Sigmoid colon (tissue), 7 donors: ENCODE results near the gene GRIK4. TPM values are rescaled to one million over a fixed set of nuclear protein-coding genes. Genes with fewer than 3 reads are reported as not detected.

Source experiments
- DNase-seq: peaks from one replicate; pipeline ENCODE4 v3.0.0-alpha.2; 2019
- H3K27ac ChIP-seq, 4 donors: fragments of 200-600 bp; sonication (generic); one replicate each; pipeline ENCODE4 v1.5.1; 2016 to 2019; ENCODE audit warnings: mild to moderate bottlenecking in 1 of 4
- H3K27me3 ChIP-seq, 3 donors: fragments of 200-600 bp; sonication (generic); one replicate each; pipeline ENCODE4 v1.5.1; 2019; ENCODE audit warnings: mild to moderate bottlenecking in 1 of 3
- H3K36me3 ChIP-seq, 4 donors: fragments of 200-600 bp; sonication (generic); one replicate each; pipeline ENCODE4 v1.5.1; 2016 to 2019
- H3K4me1 ChIP-seq, 4 donors: fragments of 200-600 bp; sonication (generic); one replicate each; pipeline ENCODE4 v1.5.1; 2017 to 2019
- H3K4me3 ChIP-seq, 4 donors: fragments of 200-600 bp; sonication (generic); one replicate each; pipeline ENCODE4 v1.5.1; 2017 to 2019; ENCODE audit warnings: mild to moderate bottlenecking in 2 of 4, moderate library complexity in 1 of 4
- H3K9me3 ChIP-seq, 4 donors: fragments of 200-600 bp in 3 of 4; sonication (generic) in 3 of 4; one replicate each; pipeline versions ENCODE4 v1.5.1 to v1.6.1; 2013 to 2019
- EP300 ChIP-seq, 4 donors: sonication (generic); formaldehyde crosslinking; IDR thresholded peaks; one replicate each; pipeline ENCODE4 v1.6.1; 2017; ENCODE audit warnings: antibody characterized with exemption in 4 of 4
- POLR2A ChIP-seq, 2 donors: fragments of 450-650 bp; IDR thresholded peaks; one replicate each; pipeline ENCODE4 v1.6.1; 2016; ENCODE audit warnings: antibody characterized with exemption in 2 of 2, mild to moderate bottlenecking in 2 of 2, moderate library complexity in 2 of 2
- POLR2AphosphoS5 ChIP-seq, 4 donors: sonication (generic); formaldehyde crosslinking; IDR thresholded peaks; one replicate each; pipeline ENCODE4 v1.6.1; 2017; ENCODE audit warnings: antibody characterized with exemption in 4 of 4
- WGBS, 2 donors: extraction: QIAGEN DNeasy Blood & Tissue Kit; methylation state at CpG; one replicate each; pipeline ENCODE4 v1.1.7; 2013; 5-methylcytosine and 5-hydroxymethylcytosine counted together
- intact Hi-C: fragments of 100-400 bp; cut with DNase I; formaldehyde crosslinking; loops from one replicate; pipeline ENCODE4 v1.15.1; 2023
- polyA plus RNA-seq, 3 donors: library from polyadenylated mRNA; stranded (reverse); fragments of 200-250 nt; gene quantifications; one replicate each; pipeline ENCODE4 v1.2.3, GENCODE V29; 2013
- total RNA-seq, 4 donors: library from RNA; depleted of rRNA; stranded (reverse); fragments of >200 nt; gene quantifications; one replicate each; pipeline ENCODE4 v1.1.0, GENCODE V29; 2016
- TF ChIP-seq, protein P1 (sequence below), 4 experiments: fragments of 450-650 bp in 3 of 4; fragments of 200-600 bp in 1 of 4; IDR thresholded peaks; one replicate each; pipeline ENCODE4 v1.5.1; 2016 to 2019; ENCODE audit warnings: antibody characterized with exemption in 4 of 4, mild to moderate bottlenecking in 3 of 4, moderate library complexity in 2 of 4
- donor health status: healthy with polysubstance abuse.
- donor health status: Bipolar disorder and iron deficiency.
- donor health status: healthy.

GRIK4 gene
- total and polyA plus RNA-seq, 7 donors: 0.10 to 0.36 (median 0.27) TPM; not detected in 4

DNA sequence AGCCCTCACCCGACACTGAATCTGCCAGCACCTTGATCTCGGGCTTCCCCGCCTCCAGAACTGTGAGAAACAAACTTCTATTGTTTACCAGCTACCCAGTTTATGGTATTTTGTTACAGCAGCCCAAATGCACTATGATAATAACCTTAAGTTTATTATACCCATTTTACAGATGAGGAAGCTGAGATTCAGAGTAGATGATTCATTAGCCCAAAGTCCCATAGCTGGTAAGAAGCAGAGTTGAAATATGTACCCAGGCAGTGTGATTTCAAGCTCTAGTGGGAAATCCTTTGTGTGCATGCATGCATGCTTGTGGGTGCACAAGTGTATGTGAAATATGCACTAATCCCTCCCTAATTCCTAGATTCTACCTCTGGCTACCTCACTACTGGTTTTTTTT is 7.9 kb downstream of the GRIK4 start:
- WGBS, 2 donors: 31 to 67% methylated on average over 3 of the region's 3 CpGs

DNA sequence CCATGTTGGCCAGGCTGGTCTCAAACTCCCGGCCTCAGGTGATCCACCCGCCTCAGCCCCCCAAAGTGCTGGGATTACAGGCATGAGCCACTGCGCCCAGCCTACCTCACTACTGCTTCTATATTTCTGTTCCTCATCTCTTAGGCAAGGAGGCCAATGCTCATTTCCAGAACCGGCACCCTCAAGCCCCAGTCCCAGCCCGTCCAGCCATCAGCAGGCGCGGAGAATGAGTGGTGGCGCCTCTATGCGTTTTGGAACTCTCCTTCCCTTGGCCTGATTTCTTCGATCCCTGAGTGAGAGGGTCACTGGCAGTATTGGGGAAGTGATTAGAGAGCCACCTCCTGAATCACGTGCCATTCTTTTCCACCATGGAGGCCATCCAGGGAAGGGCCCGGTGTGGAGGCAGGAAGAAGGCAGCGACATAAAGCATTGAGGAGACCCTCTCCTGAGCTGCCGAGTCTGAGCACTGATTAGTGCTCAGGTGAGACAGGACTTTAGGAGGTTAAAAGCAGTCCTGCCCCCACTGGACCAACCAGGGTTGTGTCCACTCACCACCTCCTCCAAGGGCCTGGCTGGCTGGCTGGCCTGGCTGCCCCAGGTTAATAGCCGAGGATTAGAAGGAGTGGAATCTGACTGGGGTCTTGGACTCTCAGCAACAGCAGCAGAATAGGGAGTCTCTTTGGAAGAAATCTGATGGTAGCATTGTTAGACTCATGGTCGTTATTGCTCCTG is 8.7 kb downstream of the GRIK4 start:
- 87 to 92% methylated on average over 16 of the region's 16 CpGs for WGBS, 2 donors
- Histone ChIP-seq H3K4me1 (no peaks in the 10 kb centered on the region), H3K36me3 (no peaks in the 10 kb centered on the region), H3K4me3 (no peak overlapping the region), H3K27ac (no peak overlapping the region), H3K9me3 (no peaks in the 10 kb centered on the region), H3K27me3 (peaks cover 0 to 6% (median 0%) of the 10 kb centered on the region in 3 donors)
- intact Hi-C loops: no loop called here
- peak; percentile 27 for DNase-seq
- TF ChIP-seq, protein P1, sequence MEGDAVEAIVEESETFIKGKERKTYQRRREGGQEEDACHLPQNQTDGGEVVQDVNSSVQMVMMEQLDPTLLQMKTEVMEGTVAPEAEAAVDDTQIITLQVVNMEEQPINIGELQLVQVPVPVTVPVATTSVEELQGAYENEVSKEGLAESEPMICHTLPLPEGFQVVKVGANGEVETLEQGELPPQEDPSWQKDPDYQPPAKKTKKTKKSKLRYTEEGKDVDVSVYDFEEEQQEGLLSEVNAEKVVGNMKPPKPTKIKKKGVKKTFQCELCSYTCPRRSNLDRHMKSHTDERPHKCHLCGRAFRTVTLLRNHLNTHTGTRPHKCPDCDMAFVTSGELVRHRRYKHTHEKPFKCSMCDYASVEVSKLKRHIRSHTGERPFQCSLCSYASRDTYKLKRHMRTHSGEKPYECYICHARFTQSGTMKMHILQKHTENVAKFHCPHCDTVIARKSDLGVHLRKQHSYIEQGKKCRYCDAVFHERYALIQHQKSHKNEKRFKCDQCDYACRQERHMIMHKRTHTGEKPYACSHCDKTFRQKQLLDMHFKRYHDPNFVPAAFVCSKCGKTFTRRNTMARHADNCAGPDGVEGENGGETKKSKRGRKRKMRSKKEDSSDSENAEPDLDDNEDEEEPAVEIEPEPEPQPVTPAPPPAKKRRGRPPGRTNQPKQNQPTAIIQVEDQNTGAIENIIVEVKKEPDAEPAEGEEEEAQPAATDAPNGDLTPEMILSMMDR (IDR thresholded peaks at IDR 0.05): no peak
- TF ChIP-seq POLR2A (IDR thresholded peaks at IDR 0.05) (no peak), POLR2AphosphoS5 (IDR thresholded peaks at IDR 0.05) (no peak), EP300 (IDR thresholded peaks at IDR 0.05) (no peak)

More for the DNA sequence above, 7.9 kb downstream of the GRIK4 start:
- H3K4me3 ChIP-seq: no peak overlapping the region
- no peaks in the 10 kb centered on the region for H3K9me3 ChIP-seq
- H3K4me1 ChIP-seq: no peaks in the 10 kb centered on the region
- intact Hi-C loops: no loop called here
- DNase-seq: peak; percentile 27
- TF ChIP-seq EP300 (IDR thresholded peaks at IDR 0.05) (no peak), POLR2AphosphoS5 (IDR thresholded peaks at IDR 0.05) (no peak), POLR2A (IDR thresholded peaks at IDR 0.05) (no peak)
- TF ChIP-seq, protein P1 (IDR thresholded peaks at IDR 0.05): no peak
- no peak overlapping the region for H3K27ac ChIP-seq
- H3K36me3 ChIP-seq: no peaks in the 10 kb centered on the region
- H3K27me3 ChIP-seq: peaks cover 0 to 6% (median 0%) of the 10 kb centered on the region in 3 donors

DNA sequence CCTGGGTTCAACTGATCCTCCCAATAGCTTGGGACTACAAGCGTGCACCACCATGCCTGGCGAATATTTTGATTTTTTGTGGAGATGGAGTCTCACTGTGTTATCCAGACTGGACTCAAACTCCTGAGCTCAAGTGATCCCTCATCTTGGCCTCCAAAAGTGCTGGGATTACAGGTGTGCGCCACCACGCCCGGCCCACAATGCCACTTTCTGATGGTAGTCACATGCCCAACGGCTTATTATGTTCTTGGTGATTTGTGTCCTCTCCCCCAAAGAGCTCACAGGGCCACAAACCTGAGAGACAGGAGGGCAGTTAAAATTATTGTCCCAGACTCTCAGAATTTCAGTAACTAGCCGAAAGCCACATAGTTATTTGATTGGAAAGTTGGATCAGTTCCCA is 9.6 kb downstream of the GRIK4 start:
- peaks cover 0 to 6% (median 0%) of the 10 kb centered on the region in 3 donors for H3K27me3 ChIP-seq
- intact Hi-C loops: no loop called here

DNA sequence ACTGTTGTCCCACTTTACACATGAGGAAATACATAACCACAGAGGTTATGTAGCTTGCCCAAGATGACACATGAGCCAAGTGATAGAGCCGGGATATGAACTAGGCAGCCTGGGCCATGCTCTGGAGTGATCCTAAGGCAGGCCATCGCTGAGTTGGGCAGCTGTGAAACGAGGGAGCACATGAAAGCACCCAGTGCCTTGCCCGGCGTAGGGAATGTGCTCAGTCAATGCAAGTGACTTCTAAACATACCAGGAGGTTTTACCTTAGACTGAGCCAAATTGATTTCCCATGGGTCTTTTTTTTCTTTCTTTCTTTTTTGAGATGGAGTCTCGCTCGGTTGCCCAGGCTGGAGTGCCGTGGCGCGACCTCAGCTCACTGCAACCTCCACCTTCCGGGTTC is 10.5 kb downstream of the GRIK4 start:
- H3K4me3 ChIP-seq: no peak overlapping the region
- H3K27me3 ChIP-seq: peaks cover 0 to 4% (median 0%) of the 10 kb centered on the region in 3 donors
- intact Hi-C loops: no loop called here
- no peak for DNase-seq
- no peak for TF ChIP-seq POLR2A (IDR thresholded peaks at IDR 0.05)
- no peak for TF ChIP-seq EP300 (IDR thresholded peaks at IDR 0.05)
- no peak for TF ChIP-seq POLR2AphosphoS5 (IDR thresholded peaks at IDR 0.05)
- TF ChIP-seq, protein P1 (IDR thresholded peaks at IDR 0.05): no peak
- no peaks in the 10 kb centered on the region for H3K9me3 ChIP-seq
- peaks cover 0 to 2% (median 0%) of the 10 kb centered on the region in 4 donors for H3K4me1 ChIP-seq
- no peak overlapping the region for H3K27ac ChIP-seq
- WGBS, 2 donors: 84 to 92% methylated on average over 11 of the region's 11 CpGs
- H3K36me3 ChIP-seq: no peaks in the 10 kb centered on the region

More for the DNA sequence above, 9.6 kb downstream of the GRIK4 start:
- Histone ChIP-seq H3K36me3 (no peaks in the 10 kb centered on the region), H3K27ac (no peak overlapping the region), H3K9me3 (no peaks in the 10 kb centered on the region), H3K4me3 (no peak overlapping the region), H3K4me1 (no peaks in the 10 kb centered on the region)
- TF ChIP-seq, protein P1 (IDR thresholded peaks at IDR 0.05): no peak
- no peak for TF ChIP-seq POLR2A (IDR thresholded peaks at IDR 0.05)
- no peak for TF ChIP-seq EP300 (IDR thresholded peaks at IDR 0.05)
- TF ChIP-seq POLR2AphosphoS5 (IDR thresholded peaks at IDR 0.05): no peak
- 74 to 92% methylated on average over 7 of the region's 7 CpGs for WGBS, 2 donors
- DNase-seq: peak; percentile 6
